Measurements from ENCODE around the gene TTC21B.

GRCh38 chr2:165871025-165871424, 82.6 kb downstream of the TTC21B start:
- TF ChIP-seq CTCF (IDR thresholded peaks at IDR 0.05): no peak
- no peak for TF ChIP-seq POLR2A (IDR thresholded peaks at IDR 0.05)
- no peak for TF ChIP-seq POLR2AphosphoS5 (IDR thresholded peaks at IDR 0.05)
